COLO668 (cell line): Measurements from ENCODE around the gene DMD.
"Not testable (repeated sequence)": the region's sequence is repeated elsewhere in the genome, so short reads cannot be mapped to it uniquely, and the experiment has no call there.

Source experiments
- DNase-seq: peaks from one replicate; lab custom pipeline; 2025; ENCODE audit not compliant: unreplicated experiment; lab: John Stamatoyannopoulos, UW

Gene DMD

GRCh38 chrX:31649201-31649600 lies 1562.1 kb downstream of the DMD start:
- DNase-seq: no peak

- DNase-seq: no peak
These were observed 1578.0 kb downstream of the DMD start for GRCh38 chrX:31633349-31633748.

- DNase-seq: no peak
These were observed 1582.2 kb downstream of the DMD start for GRCh38 chrX:31629195-31629594.

- no peak for DNase-seq
These were observed 1602.2 kb downstream of the DMD start for GRCh38 chrX:31609130-31609529.

- DNase-seq: no peak
These were observed 1602.7 kb downstream of the DMD start for GRCh38 chrX:31608638-31609037.

- DNase-seq: no peak
These were observed 1604.6 kb downstream of the DMD start for GRCh38 chrX:31606771-31607170.

- DNase-seq: no peak
These were observed 1606.6 kb downstream of the DMD start for GRCh38 chrX:31604629-31605221.

- no peak for DNase-seq
These were observed 1607.8 kb downstream of the DMD start for GRCh38 chrX:31603411-31604120.

- DNase-seq: no peak
These were observed 1610.5 kb downstream of the DMD start for GRCh38 chrX:31600823-31601222.

- DNase-seq: no peak
These were observed 1618.0 kb downstream of the DMD start for GRCh38 chrX:31593353-31593752.

- DNase-seq: no peak
These were observed 1620.0 kb downstream of the DMD start for GRCh38 chrX:31591355-31591754.

- DNase-seq: no peak
These were observed 1620.7 kb downstream of the DMD start for GRCh38 chrX:31590581-31591114.

GRCh38 chrX:31589503-31589902 lies 1621.8 kb downstream of the DMD start:
- no peak for DNase-seq

GRCh38 chrX:31588355-31588754 lies 1623.0 kb downstream of the DMD start:
- DNase-seq: no peak

GRCh38 chrX:31583892-31584291 lies 1627.5 kb downstream of the DMD start:
- not testable (repeated sequence) for DNase-seq

- no peak for DNase-seq
These were observed 1630.6 kb downstream of the DMD start for GRCh38 chrX:31580726-31581125.

GRCh38 chrX:31580227-31580626 lies 1631.1 kb downstream of the DMD start:
- DNase-seq: no peak

GRCh38 chrX:31572360-31572759 lies 1639.0 kb downstream of the DMD start:
- DNase-seq: no peak

- DNase-seq: no peak
These were observed 1640.7 kb downstream of the DMD start for GRCh38 chrX:31570658-31571057.

GRCh38 chrX:31563792-31564191 lies 1647.6 kb downstream of the DMD start:
- DNase-seq: no peak

GRCh38 chrX:31555506-31555905 lies 1655.8 kb downstream of the DMD start:
- DNase-seq: no peak

GRCh38 chrX:31551913-31552312 lies 1659.4 kb downstream of the DMD start:
- DNase-seq: no peak

- DNase-seq: no peak
These were observed 1661.2 kb downstream of the DMD start for GRCh38 chrX:31550158-31550557.
